ENCODE results near the gene RP2. TPM values are rescaled to one million over a fixed set of nuclear protein-coding genes. Genes with fewer than 3 reads are reported as not detected.
A peak's percentile ranks its signal among the peaks of the same experiment; 100 is the strongest.

The RP2 gene
- total and polyA plus RNA-seq, 11 donors = 1.8 to 9.0 (median 3.6) TPM

DNA sequence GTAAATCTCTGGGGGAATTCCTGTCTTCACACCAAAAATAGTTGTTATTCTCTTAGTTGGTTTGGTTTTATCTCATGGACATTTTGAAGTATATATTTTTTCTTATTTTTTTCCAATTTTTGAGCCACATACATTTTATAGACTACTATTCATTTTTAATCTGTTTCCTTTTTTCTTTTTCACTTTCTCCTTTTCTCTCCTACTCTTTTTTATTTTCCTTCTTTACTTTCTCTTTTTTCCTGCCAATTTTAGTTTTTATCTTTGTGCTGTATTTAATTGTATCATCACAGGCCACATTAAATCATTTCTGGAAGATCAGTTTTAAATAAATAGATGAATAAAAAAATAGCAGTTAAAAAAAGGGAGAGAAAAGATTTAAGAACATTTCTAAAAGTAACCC, 61.4 kb downstream of the RP2 start:
- H3K27ac ChIP-seq = no peak overlapping the region
- H3K27me3 ChIP-seq = peaks cover 0 to 20% (median 0%) of the 10 kb centered on the region in 9 donors
- TF ChIP-seq, protein P1, sequence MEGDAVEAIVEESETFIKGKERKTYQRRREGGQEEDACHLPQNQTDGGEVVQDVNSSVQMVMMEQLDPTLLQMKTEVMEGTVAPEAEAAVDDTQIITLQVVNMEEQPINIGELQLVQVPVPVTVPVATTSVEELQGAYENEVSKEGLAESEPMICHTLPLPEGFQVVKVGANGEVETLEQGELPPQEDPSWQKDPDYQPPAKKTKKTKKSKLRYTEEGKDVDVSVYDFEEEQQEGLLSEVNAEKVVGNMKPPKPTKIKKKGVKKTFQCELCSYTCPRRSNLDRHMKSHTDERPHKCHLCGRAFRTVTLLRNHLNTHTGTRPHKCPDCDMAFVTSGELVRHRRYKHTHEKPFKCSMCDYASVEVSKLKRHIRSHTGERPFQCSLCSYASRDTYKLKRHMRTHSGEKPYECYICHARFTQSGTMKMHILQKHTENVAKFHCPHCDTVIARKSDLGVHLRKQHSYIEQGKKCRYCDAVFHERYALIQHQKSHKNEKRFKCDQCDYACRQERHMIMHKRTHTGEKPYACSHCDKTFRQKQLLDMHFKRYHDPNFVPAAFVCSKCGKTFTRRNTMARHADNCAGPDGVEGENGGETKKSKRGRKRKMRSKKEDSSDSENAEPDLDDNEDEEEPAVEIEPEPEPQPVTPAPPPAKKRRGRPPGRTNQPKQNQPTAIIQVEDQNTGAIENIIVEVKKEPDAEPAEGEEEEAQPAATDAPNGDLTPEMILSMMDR (IDR thresholded peaks at IDR 0.05) = no peak
- TF ChIP-seq POLR2A (IDR thresholded peaks at IDR 0.05) = no peak
- DNase-seq (no peak), ATAC-seq (no peak)
- no peaks in the 10 kb centered on the region for H3K4me1 ChIP-seq
- H3K4me3 ChIP-seq = no peak overlapping the region
- no peaks in the 10 kb centered on the region for H3K36me3 ChIP-seq
- intact Hi-C loops (cut with DNase I) = no loop called here
- no peaks in the 10 kb centered on the region for H3K9me3 ChIP-seq

DNA sequence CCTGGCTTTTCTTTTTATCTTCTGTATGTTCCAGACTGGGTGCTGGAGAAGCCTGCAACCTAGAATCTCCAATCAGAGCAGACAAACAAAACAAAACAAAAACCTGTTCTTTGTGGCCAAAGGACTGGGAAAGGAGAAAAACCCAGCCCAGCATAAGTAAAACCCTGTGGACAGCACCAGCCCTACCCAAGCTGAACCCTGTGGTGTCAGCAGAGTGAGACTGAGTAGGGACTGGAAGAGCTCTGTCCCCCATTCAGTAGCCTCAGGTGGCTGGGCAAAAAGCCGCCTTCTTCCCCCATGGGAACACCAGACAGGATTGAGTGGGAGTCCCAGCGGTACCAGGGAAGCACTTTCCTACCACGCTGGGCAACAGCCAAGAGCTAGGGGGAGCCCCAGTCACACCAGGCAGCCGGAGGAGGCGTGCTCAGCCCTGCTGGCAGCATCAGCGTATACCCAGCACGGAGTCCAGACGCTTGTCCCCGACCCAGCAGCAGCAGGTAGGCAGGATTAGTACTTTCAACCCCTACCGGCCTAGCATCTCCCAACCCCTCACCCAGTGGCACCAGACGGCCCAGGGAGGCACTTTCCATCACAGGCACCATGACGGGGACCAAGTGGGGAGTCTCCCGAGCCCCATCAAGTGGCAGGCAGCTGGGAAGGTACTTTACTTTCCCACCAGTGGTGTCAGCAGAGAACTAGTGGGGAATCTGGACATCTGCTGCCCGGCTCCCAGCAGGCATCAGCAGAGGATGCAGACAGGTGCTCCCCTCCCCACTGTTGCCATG, 66.8 kb downstream of the RP2 start:
- Histone ChIP-seq H3K9me3 (no peaks in the 10 kb centered on the region), H3K27ac (no peak overlapping the region), H3K4me1 (peaks cover 0 to 12% (median 0%) of the 10 kb centered on the region in 12 donors), H3K36me3 (no peaks in the 10 kb centered on the region), H3K27me3 (peaks cover 0 to 42% (median 0%) of the 10 kb centered on the region in 9 donors), H3K4me3 (peak overlapping the region in 11 of 12 donors; percentile 16 to 60 (median 48))
- ATAC-seq (peak; percentile 96 to 99 (median 98)), DNase-seq (peak; percentile 72 to 84 (median 78))
- TF ChIP-seq, protein P1 (IDR thresholded peaks at IDR 0.05) = peak; percentile 35 to 77 (median 61)
- TF ChIP-seq POLR2A (IDR thresholded peaks at IDR 0.05) = no peak
- intact Hi-C loops (cut with DNase I) = loop anchor here (2.0 to 10.0 kb wide), 12 partner anchors 73 to 189 kb away; no protein-coding TSS in a partner anchor
- 0 to 7% (median 2%) methylated on average over 5 to 14 of the region's 14 CpGs for WGBS, 4 donors

DNA sequence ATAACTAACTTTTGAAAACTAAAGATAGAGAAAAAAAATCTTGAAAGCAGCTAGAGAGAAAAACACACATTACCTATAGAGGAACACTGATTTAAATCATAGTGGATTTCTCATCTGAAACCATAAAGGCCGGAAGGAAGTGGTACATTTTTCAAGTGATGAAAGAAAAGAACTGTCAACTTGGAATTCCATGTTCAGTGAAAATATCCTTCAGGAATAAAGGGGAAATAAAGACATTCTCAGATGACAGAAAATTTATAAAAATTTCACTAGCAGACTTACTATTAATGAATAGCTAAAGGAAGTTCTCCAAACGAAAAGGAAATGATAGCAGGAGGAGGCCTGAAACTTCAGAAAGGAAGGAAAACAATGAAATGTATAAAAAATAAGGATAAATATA, 67.8 kb downstream of the RP2 start:
- DNase-seq = no peak
- 57 to 67% (median 64%) methylated on average over 2 of the region's 2 CpGs for WGBS, 4 donors
- TF ChIP-seq POLR2A (IDR thresholded peaks at IDR 0.05) = no peak
- TF ChIP-seq, protein P1 (IDR thresholded peaks at IDR 0.05) = no peak
- ATAC-seq = no peak
- no peaks in the 10 kb centered on the region for H3K36me3 ChIP-seq
- intact Hi-C loops (cut with DNase I) = loop anchor here in 9 of 10 donors (2.0 to 10.0 kb wide), 9 partner anchors 72 to 188 kb away; no protein-coding TSS in a partner anchor
- no peaks in the 10 kb centered on the region for H3K9me3 ChIP-seq
- no peak overlapping the region for H3K4me3 ChIP-seq
- peaks cover 0 to 36% (median 0%) of the 10 kb centered on the region in 9 donors for H3K27me3 ChIP-seq
- H3K27ac ChIP-seq = no peak overlapping the region
- H3K4me1 ChIP-seq = peaks cover 0 to 12% (median 0%) of the 10 kb centered on the region in 12 donors

DNA sequence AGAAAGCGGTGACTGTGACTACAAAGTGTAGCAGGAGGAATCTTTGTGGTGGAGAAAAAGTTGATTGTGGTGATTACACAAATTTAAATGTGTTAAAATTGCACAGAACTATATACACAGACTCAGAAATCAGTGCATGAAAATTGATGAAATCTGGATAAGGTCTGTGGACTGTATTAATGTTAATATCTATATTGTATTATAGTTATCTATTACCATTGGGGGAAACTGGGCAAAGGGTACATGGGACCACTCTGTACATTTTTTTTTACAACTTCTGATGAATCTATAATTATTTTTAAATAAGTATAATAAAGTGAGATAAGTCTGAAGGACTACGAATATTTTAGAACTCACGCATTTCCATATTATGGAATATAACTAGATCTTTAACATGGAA, 73.6 kb downstream of the RP2 start:
- Histone ChIP-seq H3K4me3 (no peak overlapping the region), H3K27me3 (peaks cover 0 to 18% (median 0%) of the 10 kb centered on the region in 9 donors), H3K9me3 (peaks cover 0 to 9% (median 0%) of the 10 kb centered on the region in 12 donors), H3K4me1 (peaks cover 0 to 15% (median 0%) of the 10 kb centered on the region in 12 donors), H3K27ac (no peak overlapping the region), H3K36me3 (no peaks in the 10 kb centered on the region)
- ATAC-seq = no peak
- intact Hi-C loops (cut with DNase I) = loop anchor here in 2 of 10 donors (5.0 kb wide), 2 partner anchors 67 to 182 kb away; no protein-coding TSS in a partner anchor
- 89 to 97% (median 93%) methylated on average over 3 of the region's 3 CpGs for WGBS, 4 donors
- TF ChIP-seq, protein P1 (IDR thresholded peaks at IDR 0.05) = no peak
- TF ChIP-seq POLR2A (IDR thresholded peaks at IDR 0.05) = no peak
- DNase-seq = no peak

All from heart left ventricle (tissue), 16 donors.